ENCODE data around the gene ACD.

The ACD gene

DNA sequence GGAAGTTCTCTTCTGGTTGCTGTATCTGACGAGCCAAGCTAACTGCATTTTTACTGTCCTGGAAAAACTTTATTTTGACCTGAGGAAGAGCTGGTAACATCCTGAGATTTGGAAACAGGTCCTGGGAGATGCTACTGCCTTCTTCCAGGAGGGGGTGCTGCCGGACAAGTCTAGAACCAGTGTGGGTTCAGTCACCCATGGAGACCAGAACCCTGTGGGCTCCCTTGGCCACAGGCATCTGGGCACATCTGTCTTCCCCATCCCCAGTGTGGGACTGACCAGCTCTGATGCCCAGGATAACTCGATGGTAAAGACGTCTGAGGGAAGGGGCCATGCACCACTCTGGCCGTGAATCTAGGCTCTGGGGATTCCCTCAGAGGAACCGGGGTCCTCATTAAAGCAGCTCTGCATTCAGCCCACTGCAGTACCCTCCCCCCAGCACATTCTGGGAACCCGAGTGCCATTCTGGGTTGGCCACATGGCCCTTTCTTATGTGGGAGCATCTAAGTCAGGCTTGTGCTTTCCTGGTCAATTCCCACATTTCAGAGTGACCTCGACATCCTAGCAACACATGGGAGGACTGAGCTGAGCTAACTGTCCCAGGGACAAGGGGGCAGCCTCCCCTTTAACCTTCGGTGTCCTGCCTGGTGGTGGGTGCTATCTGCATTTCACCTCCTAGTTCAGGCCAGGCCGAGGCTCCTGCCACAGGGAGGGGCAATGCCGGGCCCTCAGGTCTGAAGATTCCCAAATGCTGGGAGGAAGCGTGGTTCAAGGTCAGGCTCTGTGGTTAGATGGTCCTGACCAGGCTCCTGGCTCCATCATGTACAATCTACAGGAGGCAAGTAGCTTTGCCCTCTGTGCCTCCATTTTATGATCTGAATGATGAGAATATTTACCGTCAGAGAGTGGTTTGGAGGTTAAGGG is 12.9 kb upstream of the ACD start:
- TF ChIP-seq, protein P1, sequence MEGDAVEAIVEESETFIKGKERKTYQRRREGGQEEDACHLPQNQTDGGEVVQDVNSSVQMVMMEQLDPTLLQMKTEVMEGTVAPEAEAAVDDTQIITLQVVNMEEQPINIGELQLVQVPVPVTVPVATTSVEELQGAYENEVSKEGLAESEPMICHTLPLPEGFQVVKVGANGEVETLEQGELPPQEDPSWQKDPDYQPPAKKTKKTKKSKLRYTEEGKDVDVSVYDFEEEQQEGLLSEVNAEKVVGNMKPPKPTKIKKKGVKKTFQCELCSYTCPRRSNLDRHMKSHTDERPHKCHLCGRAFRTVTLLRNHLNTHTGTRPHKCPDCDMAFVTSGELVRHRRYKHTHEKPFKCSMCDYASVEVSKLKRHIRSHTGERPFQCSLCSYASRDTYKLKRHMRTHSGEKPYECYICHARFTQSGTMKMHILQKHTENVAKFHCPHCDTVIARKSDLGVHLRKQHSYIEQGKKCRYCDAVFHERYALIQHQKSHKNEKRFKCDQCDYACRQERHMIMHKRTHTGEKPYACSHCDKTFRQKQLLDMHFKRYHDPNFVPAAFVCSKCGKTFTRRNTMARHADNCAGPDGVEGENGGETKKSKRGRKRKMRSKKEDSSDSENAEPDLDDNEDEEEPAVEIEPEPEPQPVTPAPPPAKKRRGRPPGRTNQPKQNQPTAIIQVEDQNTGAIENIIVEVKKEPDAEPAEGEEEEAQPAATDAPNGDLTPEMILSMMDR (IDR thresholded peaks at IDR 0.05; ENCODE audit: borderline replicate concordance, control extremely low read depth, extremely low read depth, insufficient read depth, missing control alignments), result peak; percentile 86
- in situ Hi-C loops (cut with MboI; ENCODE audit: low sequenced_read_pairs, unreplicated experiment), result loop anchor here (10.0 kb wide), 1 partner anchor 252 kb away; no protein-coding TSS in a partner anchor
- peak; percentile 88 for DNase-seq (ENCODE audit: low spot score)

DNA sequence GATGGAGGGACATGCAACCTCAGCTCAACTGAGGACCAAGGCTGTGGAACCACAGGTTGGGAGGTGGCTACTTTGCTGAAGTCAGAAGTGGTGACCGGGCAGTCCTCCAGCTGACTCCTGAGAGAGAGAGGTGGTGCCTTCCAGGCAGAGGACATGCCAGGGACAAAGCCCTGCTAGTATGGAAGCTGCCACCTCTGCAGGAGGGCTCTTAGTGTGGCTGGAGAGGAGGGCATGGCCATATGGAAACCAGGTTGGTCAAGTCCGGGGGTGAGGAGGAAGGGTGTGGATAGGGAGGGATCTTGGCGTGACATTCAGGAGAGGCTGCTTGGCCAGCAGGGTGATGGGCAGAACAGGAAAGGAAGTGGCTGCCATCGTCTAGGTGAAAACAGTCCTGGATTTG is 12.2 kb upstream of the ACD start:
- DNase-seq (ENCODE audit: low spot score), result no peak
- TF ChIP-seq, protein P1 (IDR thresholded peaks at IDR 0.05; ENCODE audit: borderline replicate concordance, control extremely low read depth, extremely low read depth, insufficient read depth, missing control alignments), result no peak
- in situ Hi-C loops (cut with MboI; ENCODE audit: low sequenced_read_pairs, unreplicated experiment), result loop anchor here (10.0 kb wide), 1 partner anchor 252 kb away; no protein-coding TSS in a partner anchor

DNA sequence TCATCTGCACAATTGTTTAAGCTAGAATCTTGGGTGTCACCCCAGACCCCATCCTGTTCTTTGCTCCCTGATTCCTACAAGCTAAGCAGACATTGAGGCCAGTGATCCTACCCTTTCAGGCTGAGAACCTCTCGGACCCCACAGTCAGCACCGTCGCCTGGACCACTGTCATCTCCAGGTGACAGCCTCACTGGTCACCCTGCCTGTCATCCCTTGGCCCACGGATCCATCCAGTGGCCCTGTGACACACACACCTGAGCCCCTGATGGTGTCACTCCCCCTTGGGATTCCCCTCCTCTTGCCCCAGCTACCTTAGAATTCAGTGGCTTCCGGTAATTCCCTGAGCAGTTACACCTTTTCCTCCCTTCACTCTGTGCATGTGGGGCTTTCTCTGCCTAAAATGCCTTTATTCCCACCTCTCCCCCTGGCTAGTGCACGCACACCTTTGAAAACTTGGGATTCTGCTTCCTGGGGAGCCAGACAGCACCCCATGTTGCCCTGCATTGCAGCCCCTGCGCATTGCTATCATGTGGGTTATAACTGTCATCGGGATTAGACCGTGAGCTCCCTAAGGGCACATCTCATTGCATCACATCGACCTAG is 9.5 kb upstream of the ACD start:
- TF ChIP-seq, protein P1 (IDR thresholded peaks at IDR 0.05; ENCODE audit: borderline replicate concordance, control extremely low read depth, extremely low read depth, insufficient read depth, missing control alignments), result no peak
- DNase-seq (ENCODE audit: low spot score), result no peak
- in situ Hi-C loops (cut with MboI; ENCODE audit: low sequenced_read_pairs, unreplicated experiment), result loop anchor here (10.0 kb wide), 1 partner anchor 255 kb away; no protein-coding TSS in a partner anchor

DNA sequence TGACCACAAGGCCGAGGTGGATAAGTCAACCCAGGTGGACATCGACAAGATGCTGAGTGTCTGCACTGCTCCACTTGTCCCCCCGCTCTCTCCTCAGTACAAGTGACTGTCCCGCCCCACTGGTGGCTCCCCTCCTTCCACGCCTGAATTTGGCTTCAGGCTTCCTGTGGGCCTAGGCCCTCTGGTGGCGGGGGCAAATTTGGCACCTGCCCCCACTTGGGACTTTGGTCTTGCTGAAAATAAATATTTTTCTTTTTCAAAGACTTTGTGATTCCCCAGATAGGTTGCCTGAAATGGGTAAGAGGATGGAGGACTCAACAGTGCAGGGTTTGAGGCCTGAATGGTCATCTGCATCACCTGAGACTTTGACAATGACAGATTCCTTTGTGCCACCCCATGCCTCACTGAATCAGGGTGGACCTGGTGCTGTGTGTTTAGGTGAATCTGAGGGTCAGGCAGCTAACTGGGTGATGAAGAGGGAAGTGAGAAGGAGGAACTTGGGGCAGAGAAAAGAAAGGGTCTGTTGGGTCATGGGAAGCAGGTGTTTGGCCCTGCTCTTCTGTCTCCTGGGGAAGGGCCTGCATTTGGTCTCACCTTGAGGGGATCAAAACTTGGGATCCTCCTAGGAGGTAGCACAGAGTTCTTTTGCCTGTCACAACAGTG is 8.6 kb upstream of the ACD start:
- in situ Hi-C loops (cut with MboI; ENCODE audit: low sequenced_read_pairs, unreplicated experiment), result no loop called here
- TF ChIP-seq, protein P1 (IDR thresholded peaks at IDR 0.05; ENCODE audit: borderline replicate concordance, control extremely low read depth, extremely low read depth, insufficient read depth, missing control alignments), result peak; percentile 16
- no peak for DNase-seq (ENCODE audit: low spot score)

DNA sequence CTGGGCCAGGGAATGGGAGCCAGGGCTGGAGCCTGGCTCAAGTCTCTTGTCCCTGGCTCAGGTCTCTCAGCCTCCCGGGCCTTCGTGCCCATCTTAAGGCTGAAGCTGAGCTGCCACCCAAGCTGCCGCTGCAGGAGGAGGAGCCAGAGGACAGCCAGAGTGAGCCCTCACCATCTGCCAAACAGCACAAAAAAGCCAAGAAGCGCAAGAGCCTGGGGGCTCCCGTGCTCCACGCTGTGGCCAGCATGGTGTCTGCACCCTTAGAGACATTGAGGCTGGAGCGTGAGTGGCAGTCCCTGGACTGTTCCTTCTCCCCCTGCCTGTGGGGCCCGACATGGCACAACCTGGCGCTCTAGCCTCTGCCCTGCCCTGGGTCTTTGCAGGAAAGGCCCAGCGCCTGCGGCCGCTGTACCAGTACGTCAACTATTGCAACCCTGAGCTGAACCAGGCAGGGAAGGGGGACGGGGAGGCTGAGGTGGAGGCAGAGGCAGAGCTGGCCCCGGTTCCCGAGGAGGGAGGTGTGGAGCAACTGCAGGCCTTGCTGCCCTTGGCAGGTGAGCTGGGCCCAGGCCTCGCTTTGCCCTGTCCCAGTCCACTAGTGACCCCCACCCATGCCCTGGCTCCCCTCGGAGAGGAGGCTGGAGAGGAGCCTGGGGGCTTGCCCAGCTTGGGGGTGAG is 7.9 kb upstream of the ACD start:
- in situ Hi-C loops (cut with MboI; ENCODE audit: low sequenced_read_pairs, unreplicated experiment), result no loop called here
- DNase-seq (ENCODE audit: low spot score), result peak; percentile 94
- TF ChIP-seq, protein P1 (IDR thresholded peaks at IDR 0.05; ENCODE audit: borderline replicate concordance, control extremely low read depth, extremely low read depth, insufficient read depth, missing control alignments), result peak; percentile 88

DNA sequence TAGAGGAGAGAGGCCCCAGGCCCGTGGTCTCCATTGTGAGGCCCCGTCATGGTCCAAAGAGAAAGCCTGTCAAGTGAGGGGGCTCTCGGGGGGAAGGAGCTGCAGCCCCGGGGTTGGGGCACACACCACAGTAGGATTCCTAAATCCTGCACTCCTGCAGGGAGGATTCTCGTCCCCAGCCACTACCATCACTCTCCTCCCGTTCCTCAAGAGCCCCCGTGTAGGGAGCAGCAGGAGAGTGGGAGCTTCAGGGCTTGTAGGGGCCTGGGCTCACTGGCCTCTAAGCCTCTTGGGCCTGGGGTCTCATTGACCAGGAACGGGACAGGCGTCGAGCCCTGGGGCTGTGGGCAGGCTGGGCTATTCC is 7.4 kb upstream of the ACD start:
- in situ Hi-C loops (cut with MboI; ENCODE audit: low sequenced_read_pairs, unreplicated experiment), result no loop called here
- DNase-seq (ENCODE audit: low spot score), result no peak
- TF ChIP-seq, protein P1 (IDR thresholded peaks at IDR 0.05; ENCODE audit: borderline replicate concordance, control extremely low read depth, extremely low read depth, insufficient read depth, missing control alignments), result no peak
